NK-92 treated with Interleukin-12 subunit alpha and Interleukin-12 subunit beta, amount 100 ng/mL, for 24 hours (cell line): ENCODE results near the gene CARMIL3.

Experiments
- DNase-seq: peaks from one replicate; lab custom pipeline; 2025; lab: John Stamatoyannopoulos, UW

CARMIL3 gene

DNA sequence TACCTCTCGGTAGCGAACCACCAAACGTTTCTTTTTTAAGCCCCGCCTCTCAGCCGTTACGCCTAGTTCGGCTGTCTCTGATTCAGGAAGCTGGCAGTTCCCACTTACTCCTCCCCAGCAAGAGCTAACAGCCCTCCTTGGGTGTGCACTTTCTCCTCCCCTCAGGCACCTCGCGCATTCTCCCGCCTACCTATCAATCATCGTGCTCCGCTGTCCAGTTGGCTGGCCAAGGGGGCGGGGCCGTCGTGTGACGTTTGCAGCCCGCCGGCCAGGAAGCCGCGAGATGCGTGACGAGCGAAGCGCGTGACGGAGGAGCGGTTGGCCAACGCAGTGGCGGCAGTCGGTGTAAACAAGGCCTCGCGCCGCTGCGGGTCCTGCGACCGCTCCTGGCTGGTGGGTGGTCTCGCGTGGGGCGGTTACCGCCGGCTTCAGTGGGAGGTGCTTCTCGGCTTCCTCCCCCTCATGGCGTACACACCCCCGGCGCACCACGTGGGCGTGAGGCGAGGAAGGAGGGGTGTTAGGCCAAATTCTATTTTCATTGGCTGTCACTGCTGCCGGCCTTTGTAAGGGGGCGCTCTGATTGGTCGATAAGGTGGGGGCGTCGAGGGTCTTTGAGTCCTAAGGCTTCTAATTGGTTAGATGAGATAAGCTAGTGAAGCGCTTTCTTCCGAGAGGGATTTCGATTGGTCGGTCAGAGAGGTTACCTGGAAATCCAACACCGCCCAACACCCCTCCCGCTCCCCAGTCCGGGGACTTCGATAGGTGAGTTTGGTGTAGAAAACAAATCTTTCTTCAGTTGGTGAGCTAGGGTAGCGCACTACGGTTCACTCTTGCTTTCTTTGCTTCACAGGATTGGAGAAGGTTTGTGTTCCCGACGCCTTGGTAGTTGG is 63.0 kb downstream of the CARMIL3 start, which contains the start of the genes DCAF11 and NRL:
Gene DCAF11, plus strand, starts transcription at position 246 of the 890 bp plus-strand sequence. CDS start 818 bp downstream, outside the sequence.
Gene NRL, minus strand, starts transcription at position 418 of the 890 bp plus-strand sequence. CDS start 32,101 bp downstream, outside the sequence.
- DNase-seq = peak; percentile 99

DNA sequence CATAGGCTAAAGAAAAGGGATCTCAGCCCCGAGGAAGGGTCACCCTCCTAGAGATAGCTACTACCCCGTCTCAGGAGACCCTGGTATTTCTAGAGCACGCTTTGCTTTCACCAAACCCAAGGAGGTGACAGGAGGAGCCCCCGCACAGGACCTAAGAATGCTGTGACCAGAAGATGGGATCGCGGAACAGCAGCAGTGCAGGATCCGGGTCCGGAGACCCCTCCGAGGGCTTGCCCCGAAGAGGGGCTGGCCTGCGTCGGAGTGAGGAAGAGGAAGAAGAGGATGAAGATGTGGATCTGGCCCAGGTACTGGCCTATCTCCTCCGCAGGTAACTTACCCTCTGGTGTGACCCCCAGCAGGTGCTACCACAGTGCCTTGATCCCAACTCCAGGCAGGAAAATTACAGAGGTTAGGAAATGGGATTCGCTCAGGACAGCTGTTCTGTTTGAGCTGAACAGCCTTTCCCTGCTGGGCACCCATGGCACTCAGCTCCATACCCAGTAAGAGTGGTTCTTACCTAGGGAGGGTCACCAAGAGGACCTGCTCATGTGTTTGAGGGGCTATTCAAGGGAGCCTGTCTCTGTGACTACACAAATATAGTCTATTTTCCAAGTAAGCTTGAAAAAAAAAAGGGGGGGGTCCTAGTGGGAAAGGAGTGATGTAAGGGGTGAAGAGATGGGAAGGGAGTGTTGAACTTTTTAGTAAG is 63.8 kb downstream of the CARMIL3 start:
- no peak for DNase-seq

DNA sequence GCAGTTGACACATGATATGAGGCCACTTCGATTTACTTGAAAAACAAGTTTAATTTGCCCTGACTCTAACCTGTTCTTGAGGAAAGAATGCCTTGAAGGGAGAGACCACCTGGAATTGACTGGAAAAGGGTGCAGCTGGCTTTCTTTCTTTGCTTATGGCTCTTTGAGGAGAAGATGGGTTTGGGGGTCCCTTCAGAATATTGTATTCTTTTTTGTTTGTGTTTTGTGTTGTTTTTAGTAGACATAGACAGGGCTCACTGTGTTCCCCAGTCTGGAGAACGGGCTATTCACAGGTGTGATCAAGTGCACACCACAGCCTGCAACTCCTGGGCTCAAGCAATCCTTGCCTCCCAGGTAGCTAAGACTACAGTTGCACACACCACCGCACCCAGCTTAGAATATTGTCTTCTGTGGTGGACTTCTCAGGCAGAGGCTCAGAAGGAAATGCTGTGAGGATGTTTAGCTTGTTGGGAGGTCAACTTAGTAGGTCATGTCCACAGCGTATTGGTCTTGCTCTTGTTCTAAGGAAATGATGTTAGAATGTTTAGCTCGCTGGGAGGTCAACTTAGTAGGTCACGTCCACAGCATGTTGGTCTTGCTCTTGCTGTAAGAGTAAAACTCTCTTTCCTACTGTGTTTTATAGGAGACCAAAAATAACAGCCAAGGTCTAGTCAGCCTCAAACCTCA is 64.5 kb downstream of the CARMIL3 start:
- no peak for DNase-seq

DNA sequence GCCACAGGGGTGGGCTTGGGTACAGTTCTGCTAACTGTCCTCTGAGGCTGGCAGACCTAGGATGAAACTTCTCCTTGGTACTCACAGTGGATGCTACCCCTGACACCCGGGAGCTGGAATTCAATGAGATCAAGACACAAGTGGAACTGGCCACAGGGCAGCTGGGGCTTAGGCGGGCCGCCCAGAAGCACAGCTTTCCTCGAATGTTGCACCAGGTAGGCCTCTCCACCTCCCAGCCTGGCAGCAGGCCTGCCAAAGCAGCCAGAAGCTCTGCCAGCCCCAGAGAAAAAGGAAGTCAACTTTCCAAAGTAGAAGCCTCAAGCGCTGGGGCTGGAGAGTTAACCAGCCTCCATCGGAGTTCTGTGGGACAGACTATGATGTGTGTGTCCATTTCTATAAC is 65.4 kb downstream of the CARMIL3 start:
- no peak for DNase-seq
